HepG2 (cell line): Measurements from ENCODE around the gene NOP9. TPM values are rescaled to one million over a fixed set of nuclear protein-coding genes. Genes with fewer than 3 reads are reported as not detected.

ENCODE experiments used
- CENPT ChIP-seq: sonication (generic); formaldehyde crosslinking; IDR thresholded peaks from 2 replicates; pipeline ENCODE4 v1.8.0; 2022; ENCODE audit warnings: low read depth, mild to moderate bottlenecking, moderate library complexity, missing genetic modification reagents
- CENPX ChIP-seq: sonication (generic); formaldehyde crosslinking; IDR thresholded peaks from 2 replicates; pipeline ENCODE4 v1.9.0; 2021; ENCODE audit warnings: mild to moderate bottlenecking, missing genetic modification reagents, moderate library complexity
- DNMT1 ChIP-seq: sonication (generic); formaldehyde crosslinking; IDR thresholded peaks from 2 replicates; pipeline ENCODE4 v1.5.1; 2020; ENCODE audit warnings: mild to moderate bottlenecking, missing genetic modification reagents
- ELF4 ChIP-seq: sonication (generic); formaldehyde crosslinking; IDR thresholded peaks from 2 replicates; pipeline ENCODE4 v1.5.0; 2020; ENCODE audit warnings: missing genetic modification reagents, mild to moderate bottlenecking, moderate library complexity, borderline replicate concordance
- HIVEP1 ChIP-seq: sonication (generic); formaldehyde crosslinking; IDR thresholded peaks from 2 replicates; pipeline ENCODE4 v1.4.0; 2020; ENCODE audit warnings: mild to moderate bottlenecking, missing genetic modification reagents
- HOXA3 ChIP-seq: sonication (generic); formaldehyde crosslinking; IDR thresholded peaks from 2 replicates; pipeline ENCODE4 v1.5.0; 2020; ENCODE audit warnings: missing genetic modification reagents
- MAFK ChIP-seq, 2 experiments: IDR thresholded peaks in 1 of 2; conservative IDR thresholded peaks in 1 of 2; 2 replicates each; pipeline ENCODE4 v1.6.1; 2011; ENCODE audit warnings: improper control_type of control experiment in 2 of 2, low read length in 2 of 2
- NFE2 ChIP-seq: sonication (generic); formaldehyde crosslinking; IDR thresholded peaks from 2 replicates; pipeline ENCODE4 v1.4.0; 2020; ENCODE audit warnings: missing genetic modification reagents
- NR2C2 ChIP-seq: sonication (generic); formaldehyde crosslinking; IDR thresholded peaks from 2 replicates; pipeline ENCODE4 v1.4.0; 2020; ENCODE audit warnings: missing genetic modification reagents, mild to moderate bottlenecking, moderate library complexity, borderline replicate concordance
- NR3C1 ChIP-seq: sonication (generic); formaldehyde crosslinking; IDR thresholded peaks from 2 replicates; pipeline ENCODE4 v1.4.0; 2020; ENCODE audit warnings: missing genetic modification reagents
- PRMT3 ChIP-seq: sonication (generic); formaldehyde crosslinking; IDR thresholded peaks from 2 replicates; pipeline ENCODE4 v1.8.1; 2022; ENCODE audit warnings: low read depth, mild to moderate bottlenecking, moderate library complexity, missing genetic modification reagents, borderline replicate concordance
- RXRB ChIP-seq: IDR thresholded peaks from 2 replicates; pipeline ENCODE4 v1.6.1; 2016; ENCODE audit warnings: borderline replicate concordance, missing genetic modification reagents, missing compliant biosample characterization
- SMAD1 ChIP-seq: sonication (generic); formaldehyde crosslinking; IDR thresholded peaks from 2 replicates; pipeline ENCODE4 v1.4.0; 2020; ENCODE audit warnings: missing genetic modification reagents, low read depth, mild to moderate bottlenecking, borderline replicate concordance
- ZBTB20 ChIP-seq: sonication (generic); formaldehyde crosslinking; IDR thresholded peaks from 2 replicates; pipeline ENCODE4 v1.8.1; 2023; ENCODE audit warnings: missing genetic modification reagents, low read depth, mild to moderate bottlenecking, borderline replicate concordance
- ZNF101 ChIP-seq: sonication (generic); formaldehyde crosslinking; IDR thresholded peaks from 2 replicates; pipeline ENCODE4 v1.4.0; 2020; ENCODE audit warnings: mild to moderate bottlenecking, low read depth, missing genetic modification reagents, borderline replicate concordance
- ZNF17 ChIP-seq: sonication (generic); formaldehyde crosslinking; IDR thresholded peaks from 2 replicates; pipeline ENCODE4 v1.5.0; 2020; ENCODE audit warnings: mild to moderate bottlenecking, missing genetic modification reagents
- ZNF282 ChIP-seq: fragments of 450-650 bp; IDR thresholded peaks from 2 replicates; pipeline ENCODE4 v1.6.1; 2018; ENCODE audit not compliant: partially characterized antibody
- ZNF879 ChIP-seq: sonication (generic); formaldehyde crosslinking; IDR thresholded peaks from 2 replicates; pipeline ENCODE4 v1.8.1; 2023; ENCODE audit warnings: missing genetic modification reagents
- polyA plus RNA-seq, 8 experiments: library from polyadenylated mRNA; depleted of rRNA in 3 of 8; stranded (reverse) in 7 of 8; unstranded in 1 of 8; fragments of >200 nt; fragmentation: Illumina TruSeq in 4 of 8; extraction: Trizol in 4 of 8; gene quantifications; 2 replicates each; pipeline versions ENCODE4 v1.2.1 to v1.2.3, GENCODE V29; 2011 to 2016; ENCODE audit warnings: low read depth in 4 of 8, missing spikeins in 1 of 8, mixed read lengths in 1 of 8; ENCODE audit not compliant: insufficient read depth in 1 of 8
- total RNA-seq, 5 experiments: library from RNA; depleted of rRNA; stranded (reverse); fragments of >200 nt; fragmentation: Illumina TruSeq; extraction: Trizol; gene quantifications; 2 replicates each; pipeline ENCODE4 v1.2.3, GENCODE V29; 2016; ENCODE audit warnings: low read depth in 1 of 5
- TF ChIP-seq, protein P1 (sequence below): sonication (generic); formaldehyde crosslinking; IDR thresholded peaks from 2 replicates; pipeline ENCODE4 v1.4.0; 2020; ENCODE audit warnings: missing genetic modification reagents, borderline replicate concordance
- TF ChIP-seq, protein P2 (sequence below): sonication (generic); formaldehyde crosslinking; IDR thresholded peaks from 2 replicates; pipeline ENCODE4 v1.4.0; 2020; ENCODE audit warnings: missing genetic modification reagents, borderline replicate concordance
- TF ChIP-seq, protein P3 (sequence below): sonication (generic); formaldehyde crosslinking; IDR thresholded peaks from 2 replicates; pipeline ENCODE4; 2020; ENCODE audit warnings: missing genetic modification reagents, mild to moderate bottlenecking, borderline replicate concordance

Gene NOP9
- total and polyA plus RNA-seq, 2 of the 13 experiments (the other 11 are each of a cell fraction or from before 2014, with no cell fraction given): 24.5 to 61.6 TPM

DNA sequence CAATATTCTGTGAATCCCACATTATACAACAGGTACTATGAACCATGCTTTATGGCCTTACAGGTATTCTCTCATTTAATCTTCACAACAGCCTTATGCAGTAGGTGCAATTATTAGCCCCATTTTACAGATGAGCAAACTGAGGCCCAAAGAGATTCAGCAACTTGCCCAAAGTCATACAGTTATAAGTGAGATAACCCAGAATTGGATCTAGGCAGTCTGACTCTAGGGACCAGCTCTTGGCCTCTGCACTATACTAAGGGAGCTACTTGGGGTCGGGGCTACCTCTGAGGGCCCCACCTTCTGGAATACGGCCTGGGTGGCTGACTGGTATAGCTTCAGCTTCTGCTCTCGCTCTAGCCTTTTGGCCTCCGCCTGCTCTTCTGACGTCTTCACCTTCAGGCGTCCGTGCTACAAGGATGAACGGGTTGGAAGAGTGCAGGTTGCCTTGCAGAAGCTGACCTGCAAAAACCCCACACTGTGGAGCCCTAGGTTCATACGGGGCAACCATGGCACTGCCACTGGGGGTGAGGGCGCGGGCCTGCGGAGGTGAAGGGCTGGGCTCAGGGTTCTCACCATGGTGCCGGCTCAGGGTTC is 29.0 kb upstream of the NOP9 start (continued):
- no peak for TF ChIP-seq DNMT1
- TF ChIP-seq HIVEP1 (CRISPR knock-in tag): no peak
- TF ChIP-seq ELF4: no peak
- TF ChIP-seq NR3C1 (CRISPR knock-in tag): no peak
- TF ChIP-seq, protein P1, sequence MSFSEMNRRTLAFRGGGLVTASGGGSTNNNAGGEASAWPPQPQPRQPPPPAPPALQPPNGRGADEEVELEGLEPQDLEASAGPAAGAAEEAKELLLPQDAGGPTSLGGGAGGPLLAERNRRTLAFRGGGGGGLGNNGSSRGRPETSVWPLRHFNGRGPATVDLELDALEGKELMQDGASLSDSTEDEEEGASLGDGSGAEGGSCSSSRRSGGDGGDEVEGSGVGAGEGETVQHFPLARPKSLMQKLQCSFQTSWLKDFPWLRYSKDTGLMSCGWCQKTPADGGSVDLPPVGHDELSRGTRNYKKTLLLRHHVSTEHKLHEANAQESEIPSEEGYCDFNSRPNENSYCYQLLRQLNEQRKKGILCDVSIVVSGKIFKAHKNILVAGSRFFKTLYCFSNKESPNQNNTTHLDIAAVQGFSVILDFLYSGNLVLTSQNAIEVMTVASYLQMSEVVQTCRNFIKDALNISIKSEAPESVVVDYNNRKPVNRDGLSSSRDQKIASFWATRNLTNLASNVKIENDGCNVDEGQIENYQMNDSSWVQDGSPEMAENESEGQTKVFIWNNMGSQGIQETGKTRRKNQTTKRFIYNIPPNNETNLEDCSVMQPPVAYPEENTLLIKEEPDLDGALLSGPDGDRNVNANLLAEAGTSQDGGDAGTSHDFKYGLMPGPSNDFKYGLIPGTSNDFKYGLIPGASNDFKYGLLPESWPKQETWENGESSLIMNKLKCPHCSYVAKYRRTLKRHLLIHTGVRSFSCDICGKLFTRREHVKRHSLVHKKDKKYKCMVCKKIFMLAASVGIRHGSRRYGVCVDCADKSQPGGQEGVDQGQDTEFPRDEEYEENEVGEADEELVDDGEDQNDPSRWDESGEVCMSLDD: no peak
- no peak for TF ChIP-seq RXRB (CRISPR knock-in tag)
- no peak for TF ChIP-seq SMAD1 (CRISPR knock-in tag)
- 0 out of 2 replicates have a peak, but pooled peaks have one; percentile 1 for TF ChIP-seq ZNF879 (CRISPR knock-in tag)
- no peak for TF ChIP-seq HOXA3 (CRISPR knock-in tag)
- no peak for TF ChIP-seq CENPX (CRISPR knock-in tag)
- no peak for TF ChIP-seq NR2C2 (CRISPR knock-in tag)
- TF ChIP-seq CENPT (CRISPR knock-in tag): no peak
- TF ChIP-seq MAFK (conservative IDR thresholded peaks at IDR 0.05 in 1 of 2, IDR thresholded peaks at IDR 0.05 in 1 of 2; ENCODE audit: low read length in 2 of 2): no peak
- TF ChIP-seq ZBTB20 (CRISPR knock-in tag): no peak; the same call in 1 of the 2 replicates
- TF ChIP-seq NFE2: no peak
- TF ChIP-seq, protein P2, sequence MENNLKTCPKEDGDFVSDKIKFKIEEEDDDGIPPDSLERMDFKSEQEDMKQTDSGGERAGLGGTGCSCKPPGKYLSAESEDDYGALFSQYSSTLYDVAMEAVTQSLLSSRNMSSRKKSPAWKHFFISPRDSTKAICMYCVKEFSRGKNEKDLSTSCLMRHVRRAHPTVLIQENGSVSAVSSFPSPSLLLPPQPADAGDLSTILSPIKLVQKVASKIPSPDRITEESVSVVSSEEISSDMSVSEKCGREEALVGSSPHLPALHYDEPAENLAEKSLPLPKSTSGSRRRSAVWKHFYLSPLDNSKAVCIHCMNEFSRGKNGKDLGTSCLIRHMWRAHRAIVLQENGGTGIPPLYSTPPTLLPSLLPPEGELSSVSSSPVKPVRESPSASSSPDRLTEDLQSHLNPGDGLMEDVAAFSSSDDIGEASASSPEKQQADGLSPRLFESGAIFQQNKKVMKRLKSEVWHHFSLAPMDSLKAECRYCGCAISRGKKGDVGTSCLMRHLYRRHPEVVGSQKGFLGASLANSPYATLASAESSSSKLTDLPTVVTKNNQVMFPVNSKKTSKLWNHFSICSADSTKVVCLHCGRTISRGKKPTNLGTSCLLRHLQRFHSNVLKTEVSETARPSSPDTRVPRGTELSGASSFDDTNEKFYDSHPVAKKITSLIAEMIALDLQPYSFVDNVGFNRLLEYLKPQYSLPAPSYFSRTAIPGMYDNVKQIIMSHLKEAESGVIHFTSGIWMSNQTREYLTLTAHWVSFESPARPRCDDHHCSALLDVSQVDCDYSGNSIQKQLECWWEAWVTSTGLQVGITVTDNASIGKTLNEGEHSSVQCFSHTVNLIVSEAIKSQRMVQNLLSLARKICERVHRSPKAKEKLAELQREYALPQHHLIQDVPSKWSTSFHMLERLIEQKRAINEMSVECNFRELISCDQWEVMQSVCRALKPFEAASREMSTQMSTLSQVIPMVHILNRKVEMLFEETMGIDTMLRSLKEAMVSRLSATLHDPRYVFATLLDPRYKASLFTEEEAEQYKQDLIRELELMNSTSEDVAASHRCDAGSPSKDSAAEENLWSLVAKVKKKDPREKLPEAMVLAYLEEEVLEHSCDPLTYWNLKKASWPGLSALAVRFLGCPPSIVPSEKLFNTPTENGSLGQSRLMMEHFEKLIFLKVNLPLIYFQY (CRISPR knock-in tag): no peak
- no peak for TF ChIP-seq PRMT3 (CRISPR knock-in tag)
- TF ChIP-seq ZNF282: no peak
- no peak for TF ChIP-seq ZNF101 (CRISPR knock-in tag)
- TF ChIP-seq ZNF17 (CRISPR knock-in tag): no peak
- TF ChIP-seq, protein P3, sequence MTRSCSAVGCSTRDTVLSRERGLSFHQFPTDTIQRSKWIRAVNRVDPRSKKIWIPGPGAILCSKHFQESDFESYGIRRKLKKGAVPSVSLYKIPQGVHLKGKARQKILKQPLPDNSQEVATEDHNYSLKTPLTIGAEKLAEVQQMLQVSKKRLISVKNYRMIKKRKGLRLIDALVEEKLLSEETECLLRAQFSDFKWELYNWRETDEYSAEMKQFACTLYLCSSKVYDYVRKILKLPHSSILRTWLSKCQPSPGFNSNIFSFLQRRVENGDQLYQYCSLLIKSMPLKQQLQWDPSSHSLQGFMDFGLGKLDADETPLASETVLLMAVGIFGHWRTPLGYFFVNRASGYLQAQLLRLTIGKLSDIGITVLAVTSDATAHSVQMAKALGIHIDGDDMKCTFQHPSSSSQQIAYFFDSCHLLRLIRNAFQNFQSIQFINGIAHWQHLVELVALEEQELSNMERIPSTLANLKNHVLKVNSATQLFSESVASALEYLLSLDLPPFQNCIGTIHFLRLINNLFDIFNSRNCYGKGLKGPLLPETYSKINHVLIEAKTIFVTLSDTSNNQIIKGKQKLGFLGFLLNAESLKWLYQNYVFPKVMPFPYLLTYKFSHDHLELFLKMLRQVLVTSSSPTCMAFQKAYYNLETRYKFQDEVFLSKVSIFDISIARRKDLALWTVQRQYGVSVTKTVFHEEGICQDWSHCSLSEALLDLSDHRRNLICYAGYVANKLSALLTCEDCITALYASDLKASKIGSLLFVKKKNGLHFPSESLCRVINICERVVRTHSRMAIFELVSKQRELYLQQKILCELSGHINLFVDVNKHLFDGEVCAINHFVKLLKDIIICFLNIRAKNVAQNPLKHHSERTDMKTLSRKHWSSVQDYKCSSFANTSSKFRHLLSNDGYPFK (CRISPR knock-in tag): no peak
